NCI-H748 (cell line): Measurements from ENCODE around the gene TNRC18.

Experiments used
- DNase-seq: peaks from one replicate; lab custom pipeline; 2025; ENCODE audit not compliant: unreplicated experiment; lab: John Stamatoyannopoulos, UW

Gene TNRC18

GRCh38 chr7:5428478-5429252 lies 5.0 kb upstream of the TNRC18 start:
- peak; percentile 16 for DNase-seq

- no peak for DNase-seq
Observed at GRCh38 chr7:5426226-5426475, 2.5 kb upstream of the TNRC18 start.

- DNase-seq: peak; percentile 88
Observed at GRCh38 chr7:5425507-5426225, 2.0 kb upstream of the TNRC18 start.

- DNase-seq: peak; percentile 58
Observed at GRCh38 chr7:5424749-5425506, 1.3 kb upstream of the TNRC18 start.

- DNase-seq: peak; percentile 98
Observed at GRCh38 chr7:5423976-5424748, 528 bp upstream of the TNRC18 start.

- DNase-seq: peak; percentile 46
Observed at GRCh38 chr7:5422396-5423305, 983 bp downstream of the TNRC18 start.

GRCh38 chr7:5421714-5422395 lies 1.8 kb downstream of the TNRC18 start:
- DNase-seq: peak; percentile 50

- peak; percentile 33 for DNase-seq
Observed at GRCh38 chr7:5420881-5421713, 2.5 kb downstream of the TNRC18 start.

GRCh38 chr7:5420067-5420880 lies 3.4 kb downstream of the TNRC18 start:
- DNase-seq: no peak

GRCh38 chr7:5419539-5420066 lies 4.0 kb downstream of the TNRC18 start:
- no peak for DNase-seq

- DNase-seq: no peak
Observed at GRCh38 chr7:5418285-5418582, 5.4 kb downstream of the TNRC18 start.

GRCh38 chr7:5417106-5418071 lies 6.2 kb downstream of the TNRC18 start:
- no peak for DNase-seq

GRCh38 chr7:5414916-5415315 lies 8.7 kb downstream of the TNRC18 start:
- no peak for DNase-seq

- no peak for DNase-seq
Observed at GRCh38 chr7:5413449-5413786, 10.2 kb downstream of the TNRC18 start.

- DNase-seq: no peak
Observed at GRCh38 chr7:5408777-5409176, 14.9 kb downstream of the TNRC18 start.

GRCh38 chr7:5406957-5407945 lies 16.4 kb downstream of the TNRC18 start:
- no peak for DNase-seq
